HFF-Myc (cell line): ENCODE measurements around the gene SUOX.
A peak's percentile ranks its signal among the peaks of the same experiment; 100 is the strongest.
"Not testable (repeated sequence)": the region's sequence is repeated elsewhere in the genome, so short reads cannot be mapped to it uniquely, and the experiment has no call there.

Source experiments
- DNase-seq: peaks from one replicate; pipeline ENCODE4 v3.0.0-alpha.2; 2011; ENCODE audit warnings: low read depth; ENCODE audit errors: extremely low read depth
- H3K4me3 ChIP-seq: replicated peaks from 2 replicates; pipeline ENCODE4 v1.5.1; 2011; ENCODE audit warnings: low read depth, mild to moderate bottlenecking, control low read depth, low read length
- TF ChIP-seq, protein P1 (sequence below): IDR thresholded peaks from 2 replicates; pipeline ENCODE4 v1.5.1; 2012; ENCODE audit warnings: mild to moderate bottlenecking, low read depth, low read length, control low read depth; ENCODE audit errors: missing control alignments

SUOX gene

GRCh38 chr12:55996201-55996714, 818 bp upstream of the SUOX start:
- peak overlapping the region; percentile 81 for H3K4me3 ChIP-seq
- TF ChIP-seq, protein P1, sequence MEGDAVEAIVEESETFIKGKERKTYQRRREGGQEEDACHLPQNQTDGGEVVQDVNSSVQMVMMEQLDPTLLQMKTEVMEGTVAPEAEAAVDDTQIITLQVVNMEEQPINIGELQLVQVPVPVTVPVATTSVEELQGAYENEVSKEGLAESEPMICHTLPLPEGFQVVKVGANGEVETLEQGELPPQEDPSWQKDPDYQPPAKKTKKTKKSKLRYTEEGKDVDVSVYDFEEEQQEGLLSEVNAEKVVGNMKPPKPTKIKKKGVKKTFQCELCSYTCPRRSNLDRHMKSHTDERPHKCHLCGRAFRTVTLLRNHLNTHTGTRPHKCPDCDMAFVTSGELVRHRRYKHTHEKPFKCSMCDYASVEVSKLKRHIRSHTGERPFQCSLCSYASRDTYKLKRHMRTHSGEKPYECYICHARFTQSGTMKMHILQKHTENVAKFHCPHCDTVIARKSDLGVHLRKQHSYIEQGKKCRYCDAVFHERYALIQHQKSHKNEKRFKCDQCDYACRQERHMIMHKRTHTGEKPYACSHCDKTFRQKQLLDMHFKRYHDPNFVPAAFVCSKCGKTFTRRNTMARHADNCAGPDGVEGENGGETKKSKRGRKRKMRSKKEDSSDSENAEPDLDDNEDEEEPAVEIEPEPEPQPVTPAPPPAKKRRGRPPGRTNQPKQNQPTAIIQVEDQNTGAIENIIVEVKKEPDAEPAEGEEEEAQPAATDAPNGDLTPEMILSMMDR = peak; percentile 82
- peak; percentile 40 for DNase-seq

DNA sequence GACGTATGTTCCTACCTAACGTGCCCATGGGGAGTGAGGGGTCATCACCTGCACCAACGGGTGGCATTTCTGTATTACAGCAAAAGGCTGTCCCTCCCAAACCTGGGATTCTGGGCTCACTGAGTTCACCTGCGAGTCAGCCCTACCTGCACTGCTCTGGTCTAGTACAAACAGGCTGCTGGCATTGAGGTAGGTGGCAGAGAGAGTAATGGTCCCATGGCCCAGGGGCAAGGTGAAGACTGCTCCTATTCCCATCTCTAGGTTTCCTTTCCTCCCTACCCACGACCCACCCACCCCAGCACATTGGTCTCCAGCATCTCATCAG, 421 bp downstream of the SUOX start:
- TF ChIP-seq, protein P1 = no peak
- H3K4me3 ChIP-seq = peak overlapping the region; percentile 81
- DNase-seq = no peak

DNA sequence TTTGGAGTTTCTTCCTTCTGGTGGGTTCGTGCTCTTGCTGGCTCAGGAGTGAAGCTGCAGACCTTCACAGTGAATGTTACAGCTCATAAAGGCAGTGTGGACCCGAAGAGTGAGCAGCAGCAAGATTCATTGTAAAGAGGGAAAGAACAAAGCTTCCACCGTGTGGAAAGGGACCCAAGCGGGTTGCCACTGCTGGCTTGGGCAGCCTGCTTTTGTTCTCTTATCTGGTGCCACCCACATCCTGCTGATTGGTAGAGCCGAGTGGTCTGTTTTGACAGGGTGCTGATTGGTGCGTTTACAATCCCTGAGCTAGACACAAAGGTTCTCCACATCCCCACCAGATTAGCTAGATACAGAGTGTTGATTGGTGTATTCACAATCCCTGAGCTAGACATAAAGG, 2.4 kb downstream of the SUOX start:
- not testable (repeated sequence) for DNase-seq, H3K4me3 ChIP-seq

- not testable (repeated sequence) for H3K4me3 ChIP-seq, DNase-seq
These were observed 3.0 kb downstream of the SUOX start for GRCh38 chr12:55999999-56000540.

GRCh38 chr12:56001487-56002100, 4.5 kb downstream of the SUOX start:
- H3K4me3 ChIP-seq = no peak overlapping the region
- no peak for DNase-seq
- TF ChIP-seq, protein P1 = no peak

GRCh38 chr12:56003376-56003775, 6.3 kb downstream of the SUOX start:
- not testable (repeated sequence) for DNase-seq, H3K4me3 ChIP-seq

GRCh38 chr12:56004211-56004610, 7.1 kb downstream of the SUOX start:
- TF ChIP-seq, protein P1 = no peak
- DNase-seq = no peak
- H3K4me3 ChIP-seq = no peak overlapping the region

- DNase-seq = no peak
- TF ChIP-seq, protein P1 = no peak
- H3K4me3 ChIP-seq = peak overlapping the region; percentile 54
These were observed 10.8 kb downstream of the SUOX start for GRCh38 chr12:56007564-56008559.
